HepG2 (cell line): ENCODE results near the gene TBX15. TPM values are rescaled to one million over a fixed set of nuclear protein-coding genes. Genes with fewer than 3 reads are reported as not detected.

ENCODE experiments used
- ATAC-seq: fragments of 200-7000 bp; cut with Tn5 transposase; 3 replicates; pipeline ENCODE4 v1.9.1; 2020; ENCODE audit warnings: mild to moderate bottlenecking, moderate library complexity
- BruUV-seq: library from RNA; stranded (reverse); fragments of 400-500 nt; replicated peaks from 2 replicates; lab custom pipeline; 2021; lab: Mats Ljungman, UMichigan
- CTCF ChIA-PET: fragments of 300-600 bp; formaldehyde crosslinking; extraction: SDS; loops from one replicate; lab custom pipeline; 2021; ENCODE audit warnings: low total read pairs, inconsistent platforms, low intra/inter-chr PET ratio; lab: Yijun Ruan, JAX
- POLR2A ChIA-PET: fragments of 350-600 bp; sonication (Branson Sonifier 250); formaldehyde crosslinking; loops from one replicate; lab custom pipeline; 2020; ENCODE audit warnings: antibody characterized with exemption, inconsistent platforms; lab: Yijun Ruan, JAX
- DNase-seq: peaks from one replicate; pipeline ENCODE4 v3.0.0-alpha.2; 2015; ENCODE audit warnings: low spot score
- FAIRE-seq: peaks from 3 replicates; lab custom pipeline; 2011; peaks lifted over from hg19 to GRCh38; lab: Jason Lieb, UNC
- H2AFZ ChIP-seq: one replicate; pipeline ENCODE4 v1.6.1; 2011; ENCODE audit warnings: low read length, inconsistent platforms
- H3K27ac ChIP-seq: fragments of 300-600 bp; 3 replicates; pipeline ENCODE4 v1.8.0; 2011; ENCODE audit warnings: mixed run types, mild to moderate bottlenecking, mixed read lengths, low read length, inconsistent platforms; ENCODE audit not compliant: insufficient read depth; ENCODE audit errors: extremely low read length
- H3K27me3 ChIP-seq, 2 experiments: fragments of 200-600 bp in 1 of 2; 2 replicates in 1 of 2; 3 replicates in 1 of 2; pipeline versions ENCODE4 v1.6.0 to v1.8.0; 2011; ENCODE audit warnings: low read length in 2 of 2, mild to moderate bottlenecking in 2 of 2, moderate library complexity in 2 of 2, inconsistent platforms in 1 of 2; ENCODE audit not compliant: insufficient read depth in 2 of 2, control insufficient read depth in 1 of 2
- H3K36me3 ChIP-seq, 2 experiments: fragments of 200-600 bp in 1 of 2; replicated peaks in 1 of 2; 2 replicates in 1 of 2; 3 replicates in 1 of 2; pipeline versions ENCODE4 v1.5.1 to v1.8.0; 2011; ENCODE audit warnings: low read length in 2 of 2, inconsistent platforms in 1 of 2; ENCODE audit not compliant: insufficient read depth in 2 of 2, control insufficient read depth in 1 of 2
- H3K4me1 ChIP-seq: 2 replicates; pipeline ENCODE4 v1.5.1; 2012; ENCODE audit warnings: low read length, inconsistent platforms; ENCODE audit not compliant: insufficient read depth
- H3K4me2 ChIP-seq: 2 replicates; pipeline ENCODE4 v1.6.0; 2011; ENCODE audit warnings: low read depth, low read length, inconsistent platforms
- H3K4me3 ChIP-seq, 3 experiments: fragments of 200-600 bp in 1 of 3; sonication (generic), shearing (Covaris generic) in 1 of 3; replicated peaks in 1 of 3; 2 replicates each; pipeline ENCODE4 v1.5.1; 2011 to 2016; ENCODE audit warnings: low read length in 3 of 3, inconsistent platforms in 2 of 3, low read depth in 2 of 3, mild to moderate bottlenecking in 2 of 3, control low read depth in 1 of 3, mixed read lengths in 1 of 3; ENCODE audit not compliant: insufficient read depth in 1 of 3
- H3K79me2 ChIP-seq: one replicate; pipeline ENCODE4 v1.6.1; 2011; ENCODE audit warnings: low read length, inconsistent platforms; ENCODE audit not compliant: insufficient read depth
- H3K9ac ChIP-seq: 2 replicates; pipeline ENCODE4 v1.6.0; 2011; ENCODE audit warnings: mild to moderate bottlenecking, low read depth, low read length, inconsistent platforms; ENCODE audit not compliant: insufficient read depth
- H3K9me3 ChIP-seq: 2 replicates; pipeline ENCODE4 v1.5.1; 2012; ENCODE audit warnings: mild to moderate bottlenecking, low read length
- H4K20me1 ChIP-seq: 2 replicates; pipeline ENCODE4 v1.6.0; 2011; ENCODE audit warnings: inconsistent platforms, mild to moderate bottlenecking, low read length, moderate library complexity; ENCODE audit not compliant: insufficient read depth
- DR1 ChIP-seq: sonication (generic); formaldehyde crosslinking; IDR thresholded peaks from 2 replicates; pipeline ENCODE4 v1.8.0; 2021; ENCODE audit warnings: mild to moderate bottlenecking, missing genetic modification reagents, inconsistent platforms
- HDAC2 ChIP-seq: sonication (generic); formaldehyde crosslinking; IDR thresholded peaks from 2 replicates; pipeline ENCODE4 v1.4.0; 2020; ENCODE audit warnings: missing genetic modification reagents
- IRF2 ChIP-seq: IDR thresholded peaks from 2 replicates; pipeline ENCODE4 v1.6.1; 2018; ENCODE audit warnings: missing genetic modification reagents, missing compliant biosample characterization
- IRF9 ChIP-seq: sonication (generic); formaldehyde crosslinking; IDR thresholded peaks from 2 replicates; pipeline ENCODE4 v1.8.0; 2022; ENCODE audit warnings: missing genetic modification reagents, mild to moderate bottlenecking, borderline replicate concordance
- MIXL1 ChIP-seq: IDR thresholded peaks from 2 replicates; pipeline ENCODE4 v1.6.1; 2016
- MTF1 ChIP-seq: sonication (generic); formaldehyde crosslinking; IDR thresholded peaks from 2 replicates; pipeline ENCODE4 v1.5.0; 2020; ENCODE audit warnings: missing genetic modification reagents
- NR2C2 ChIP-seq: sonication (generic); formaldehyde crosslinking; IDR thresholded peaks from 2 replicates; pipeline ENCODE4 v1.4.0; 2020; ENCODE audit warnings: missing genetic modification reagents, mild to moderate bottlenecking, moderate library complexity, borderline replicate concordance
- ZNF558 ChIP-seq: sonication (generic); formaldehyde crosslinking; IDR thresholded peaks from 2 replicates; pipeline ENCODE4 v1.9.0; 2022; ENCODE audit warnings: mild to moderate bottlenecking, missing genetic modification reagents, borderline replicate concordance
- ZNF597 ChIP-seq: sonication (generic); formaldehyde crosslinking; IDR thresholded peaks from 2 replicates; pipeline ENCODE4 v1.5.0; 2020; ENCODE audit warnings: missing genetic modification reagents
- ZNF619 ChIP-seq: sonication (generic); formaldehyde crosslinking; IDR thresholded peaks from 2 replicates; pipeline ENCODE4 v1.4.0; 2020; ENCODE audit warnings: mild to moderate bottlenecking, missing genetic modification reagents
- ZNF816 ChIP-seq: sonication (generic); formaldehyde crosslinking; IDR thresholded peaks from 2 replicates; pipeline ENCODE4 v1.8.0; 2022; ENCODE audit warnings: missing genetic modification reagents, mild to moderate bottlenecking, borderline replicate concordance
- WGBS: methylation state at CpG from one replicate; pipeline ENCODE4 v1.1.6; 2017; ENCODE audit warnings: low lambda C conversion rate; 5-methylcytosine and 5-hydroxymethylcytosine counted together
- in situ Hi-C: cut with HindIII; loops from 2 replicates; pipeline ENCODE4 v1.10.0; 2017; ENCODE audit warnings: low pct_unique_long_range_greater_than_20kb; ENCODE audit not compliant: extremely low pct_ligation_motif_present
- intact Hi-C: fragments of 100-400 bp; cut with micrococcal nuclease; formaldehyde crosslinking; loops from one replicate; pipeline ENCODE4 v1.10.0; 2022; ENCODE audit not compliant: unreplicated experiment
- polyA plus RNA-seq, 8 experiments: library from polyadenylated mRNA; depleted of rRNA in 3 of 8; stranded (reverse) in 7 of 8; unstranded in 1 of 8; fragments of >200 nt; fragmentation: Illumina TruSeq in 4 of 8; extraction: Trizol in 4 of 8; gene quantifications; 2 replicates each; pipeline versions ENCODE4 v1.2.1 to v1.2.3, GENCODE V29; 2011 to 2016; ENCODE audit warnings: low read depth in 4 of 8, missing spikeins in 1 of 8, mixed read lengths in 1 of 8; ENCODE audit not compliant: insufficient read depth in 1 of 8
- total RNA-seq, 5 experiments: library from RNA; depleted of rRNA; stranded (reverse); fragments of >200 nt; fragmentation: Illumina TruSeq; extraction: Trizol; gene quantifications; 2 replicates each; pipeline ENCODE4 v1.2.3, GENCODE V29; 2016; ENCODE audit warnings: low read depth in 1 of 5
- TF ChIP-seq, protein P1 (sequence below): sonication (generic); formaldehyde crosslinking; IDR thresholded peaks from 2 replicates; pipeline ENCODE4 v1.5.1; 2020; ENCODE audit warnings: missing genetic modification reagents, mild to moderate bottlenecking, borderline replicate concordance
- TF ChIP-seq, protein P2 (sequence below): IDR thresholded peaks from 2 replicates; pipeline ENCODE4 v1.6.1; 2018; ENCODE audit warnings: missing genetic modification reagents
- TF ChIP-seq, protein P3 (sequence below): IDR thresholded peaks from 2 replicates; pipeline ENCODE4 v1.4.0; 2020; ENCODE audit warnings: mild to moderate bottlenecking, missing genetic modification reagents

The TBX15 gene
- total and polyA plus RNA-seq, 2 of the 13 experiments (the other 11 are each of a cell fraction or from before 2014, with no cell fraction given) = 0.42 to 1.9 TPM

DNA sequence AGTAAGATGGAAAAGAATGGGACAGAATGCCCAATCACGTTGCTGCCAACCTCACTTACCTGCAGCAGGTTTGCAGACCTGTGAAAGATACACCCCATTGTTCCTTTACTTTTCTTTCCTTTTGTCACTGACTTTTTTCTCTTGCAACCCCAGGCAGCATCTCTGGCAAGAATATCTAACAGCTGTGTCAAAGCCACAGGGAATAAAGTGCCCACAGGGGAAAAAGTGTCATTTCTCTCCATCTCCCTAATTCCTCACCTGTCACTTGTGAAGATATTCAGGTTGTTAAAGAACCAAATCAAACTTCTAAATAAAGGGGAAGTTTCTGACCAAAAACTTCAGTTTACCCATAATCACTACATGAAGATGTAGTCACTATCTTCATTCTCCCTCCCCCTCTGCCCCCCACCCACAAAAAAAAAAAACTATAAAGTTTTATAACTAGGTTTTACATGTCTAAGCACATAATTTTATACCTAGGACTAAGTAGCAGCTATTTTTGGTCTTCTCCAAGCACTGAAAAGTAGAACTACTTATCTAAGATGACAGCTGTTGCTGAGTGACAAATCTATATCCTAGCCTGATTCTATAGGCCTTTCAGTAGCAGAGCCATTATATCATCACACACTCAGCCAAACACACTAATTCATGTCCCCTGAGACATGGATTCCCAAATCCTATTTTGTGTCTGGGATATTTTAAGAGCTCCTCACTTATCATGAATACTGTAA is 54.9 kb downstream of the TBX15 start:
- intact Hi-C loops (no loop called here), in situ Hi-C loops (no loop called here)
- Histone ChIP-seq H3K9ac (no peak overlapping the region), H3K36me3 (no peaks in the 10 kb centered on the region), H2AFZ (no peak overlapping the region), H3K79me2 (no peaks in the 10 kb centered on the region), H3K4me1 (no peaks in the 10 kb centered on the region), H3K9me3 (no peaks in the 10 kb centered on the region), H3K4me2 (no peak overlapping the region), H4K20me1 (no peaks in the 10 kb centered on the region), H3K4me3 (no peak overlapping the region), H3K27ac (no peak overlapping the region), H3K27me3 (no peaks in the 10 kb centered on the region)
- 7% methylated on average over 1 of the region's 1 CpG for WGBS
- ATAC-seq = no peak
- POLR2A ChIA-PET = no interaction called here
- no peak for FAIRE-seq
- CTCF ChIA-PET = no interaction called here
- DNase-seq = no peak
- BruUV-seq = no TSS peak
- TF ChIP-seq MIXL1 (CRISPR knock-in tag) = no peak
- TF ChIP-seq DR1 = no peak
- TF ChIP-seq, protein P1, sequence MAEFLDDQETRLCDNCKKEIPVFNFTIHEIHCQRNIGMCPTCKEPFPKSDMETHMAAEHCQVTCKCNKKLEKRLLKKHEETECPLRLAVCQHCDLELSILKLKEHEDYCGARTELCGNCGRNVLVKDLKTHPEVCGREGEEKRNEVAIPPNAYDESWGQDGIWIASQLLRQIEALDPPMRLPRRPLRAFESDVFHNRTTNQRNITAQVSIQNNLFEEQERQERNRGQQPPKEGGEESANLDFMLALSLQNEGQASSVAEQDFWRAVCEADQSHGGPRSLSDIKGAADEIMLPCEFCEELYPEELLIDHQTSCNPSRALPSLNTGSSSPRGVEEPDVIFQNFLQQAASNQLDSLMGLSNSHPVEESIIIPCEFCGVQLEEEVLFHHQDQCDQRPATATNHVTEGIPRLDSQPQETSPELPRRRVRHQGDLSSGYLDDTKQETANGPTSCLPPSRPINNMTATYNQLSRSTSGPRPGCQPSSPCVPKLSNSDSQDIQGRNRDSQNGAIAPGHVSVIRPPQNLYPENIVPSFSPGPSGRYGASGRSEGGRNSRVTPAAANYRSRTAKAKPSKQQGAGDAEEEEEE (CRISPR knock-in tag) = no peak
- TF ChIP-seq, protein P2, sequence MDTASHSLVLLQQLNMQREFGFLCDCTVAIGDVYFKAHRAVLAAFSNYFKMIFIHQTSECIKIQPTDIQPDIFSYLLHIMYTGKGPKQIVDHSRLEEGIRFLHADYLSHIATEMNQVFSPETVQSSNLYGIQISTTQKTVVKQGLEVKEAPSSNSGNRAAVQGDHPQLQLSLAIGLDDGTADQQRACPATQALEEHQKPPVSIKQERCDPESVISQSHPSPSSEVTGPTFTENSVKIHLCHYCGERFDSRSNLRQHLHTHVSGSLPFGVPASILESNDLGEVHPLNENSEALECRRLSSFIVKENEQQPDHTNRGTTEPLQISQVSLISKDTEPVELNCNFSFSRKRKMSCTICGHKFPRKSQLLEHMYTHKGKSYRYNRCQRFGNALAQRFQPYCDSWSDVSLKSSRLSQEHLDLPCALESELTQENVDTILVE (CRISPR knock-in tag) = no peak
- no peak for TF ChIP-seq ZNF558 (CRISPR knock-in tag)
- TF ChIP-seq ZNF816 = no peak
- no peak for TF ChIP-seq ZNF619 (CRISPR knock-in tag)
- TF ChIP-seq, protein P3, sequence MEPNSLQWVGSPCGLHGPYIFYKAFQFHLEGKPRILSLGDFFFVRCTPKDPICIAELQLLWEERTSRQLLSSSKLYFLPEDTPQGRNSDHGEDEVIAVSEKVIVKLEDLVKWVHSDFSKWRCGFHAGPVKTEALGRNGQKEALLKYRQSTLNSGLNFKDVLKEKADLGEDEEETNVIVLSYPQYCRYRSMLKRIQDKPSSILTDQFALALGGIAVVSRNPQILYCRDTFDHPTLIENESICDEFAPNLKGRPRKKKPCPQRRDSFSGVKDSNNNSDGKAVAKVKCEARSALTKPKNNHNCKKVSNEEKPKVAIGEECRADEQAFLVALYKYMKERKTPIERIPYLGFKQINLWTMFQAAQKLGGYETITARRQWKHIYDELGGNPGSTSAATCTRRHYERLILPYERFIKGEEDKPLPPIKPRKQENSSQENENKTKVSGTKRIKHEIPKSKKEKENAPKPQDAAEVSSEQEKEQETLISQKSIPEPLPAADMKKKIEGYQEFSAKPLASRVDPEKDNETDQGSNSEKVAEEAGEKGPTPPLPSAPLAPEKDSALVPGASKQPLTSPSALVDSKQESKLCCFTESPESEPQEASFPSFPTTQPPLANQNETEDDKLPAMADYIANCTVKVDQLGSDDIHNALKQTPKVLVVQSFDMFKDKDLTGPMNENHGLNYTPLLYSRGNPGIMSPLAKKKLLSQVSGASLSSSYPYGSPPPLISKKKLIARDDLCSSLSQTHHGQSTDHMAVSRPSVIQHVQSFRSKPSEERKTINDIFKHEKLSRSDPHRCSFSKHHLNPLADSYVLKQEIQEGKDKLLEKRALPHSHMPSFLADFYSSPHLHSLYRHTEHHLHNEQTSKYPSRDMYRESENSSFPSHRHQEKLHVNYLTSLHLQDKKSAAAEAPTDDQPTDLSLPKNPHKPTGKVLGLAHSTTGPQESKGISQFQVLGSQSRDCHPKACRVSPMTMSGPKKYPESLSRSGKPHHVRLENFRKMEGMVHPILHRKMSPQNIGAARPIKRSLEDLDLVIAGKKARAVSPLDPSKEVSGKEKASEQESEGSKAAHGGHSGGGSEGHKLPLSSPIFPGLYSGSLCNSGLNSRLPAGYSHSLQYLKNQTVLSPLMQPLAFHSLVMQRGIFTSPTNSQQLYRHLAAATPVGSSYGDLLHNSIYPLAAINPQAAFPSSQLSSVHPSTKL (CRISPR knock-in tag) = no peak
- TF ChIP-seq MTF1 (CRISPR knock-in tag) = no peak
- TF ChIP-seq NR2C2 (CRISPR knock-in tag) = no peak
- TF ChIP-seq ZNF597 = no peak
- TF ChIP-seq HDAC2 (CRISPR knock-in tag) = no peak
- no peak for TF ChIP-seq IRF2 (CRISPR knock-in tag)
- TF ChIP-seq IRF9 (CRISPR knock-in tag) = no peak
